ENCODE results near the gene FAM43B. TPM values are rescaled to one million over a fixed set of nuclear protein-coding genes. Genes with fewer than 3 reads are reported as not detected.

The FAM43B gene
- total RNA-seq, 2 donors from 2014 or later: 0.27 to 3.0 TPM

GRCh38 chr1:20600156-20600555 is 47.8 kb downstream of the FAM43B start:
- Histone ChIP-seq H3K9me3 (no peaks in the 10 kb centered on the region), H3K27ac (no peak overlapping the region), H3K36me3 (no peaks in the 10 kb centered on the region), H3K27me3 (replicated peaks; ENCODE audit: insufficient read depth) (no peaks in the 10 kb centered on the region), H3K4me3 (no peak overlapping the region), H3K4me1 (ENCODE audit: control insufficient read depth in 1 of 2, low read depth in 2 of 2) (no peaks in the 10 kb centered on the region)
- DNase-seq (ENCODE audit: low spot score) (no peak), ATAC-seq (ENCODE audit: insufficient number of reproducible peaks, low FRiP score, low read depth) (no peak)
- TF ChIP-seq CTCF (IDR thresholded peaks at IDR 0.05): no peak

- ATAC-seq (ENCODE audit: insufficient number of reproducible peaks, low FRiP score, low read depth) (no peak), DNase-seq (ENCODE audit: low spot score) (no peak)
- Histone ChIP-seq H3K4me1 (ENCODE audit: control insufficient read depth in 1 of 2, low read depth in 2 of 2) (no peaks in the 10 kb centered on the region), H3K4me3 (no peak overlapping the region), H3K27ac (no peak overlapping the region), H3K9me3 (no peaks in the 10 kb centered on the region), H3K27me3 (replicated peaks; ENCODE audit: insufficient read depth) (no peaks in the 10 kb centered on the region), H3K36me3 (no peaks in the 10 kb centered on the region)
- TF ChIP-seq CTCF (IDR thresholded peaks at IDR 0.05): no peak
Observed at GRCh38 chr1:20601129-20601825, 48.9 kb downstream of the FAM43B start.

DNA sequence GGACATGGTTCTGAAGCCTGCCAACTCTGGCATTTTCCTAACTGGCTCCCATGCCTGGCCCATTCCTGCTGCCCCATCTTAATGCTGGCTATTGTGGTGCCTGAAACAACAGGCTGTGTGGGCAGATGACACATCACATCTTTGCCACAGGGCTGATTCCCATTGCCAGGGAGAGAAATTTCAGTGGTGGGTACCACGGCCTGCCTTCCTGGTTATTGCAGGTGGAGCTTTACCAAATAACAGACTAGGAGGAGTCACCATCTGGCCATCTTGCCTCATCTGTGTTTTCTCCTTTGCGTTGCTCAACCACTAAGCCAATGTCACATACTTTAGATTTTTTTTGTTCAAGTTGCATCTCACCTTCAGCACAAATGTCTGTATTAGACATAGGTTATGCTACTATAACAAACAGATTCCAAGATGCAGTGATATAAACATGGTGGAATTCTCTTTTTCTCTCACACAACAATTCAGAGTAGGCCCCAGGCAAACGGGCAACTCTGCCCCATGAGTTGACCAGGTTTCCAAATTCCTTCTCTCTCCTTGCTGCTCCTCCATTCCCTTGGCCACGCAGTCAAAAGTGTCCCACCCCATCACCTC is 50.6 kb downstream of the FAM43B start:
- no peak for TF ChIP-seq CTCF (IDR thresholded peaks at IDR 0.05)
- Histone ChIP-seq H3K27ac (no peak overlapping the region), H3K36me3 (no peaks in the 10 kb centered on the region), H3K4me3 (no peak overlapping the region), H3K27me3 (replicated peaks; ENCODE audit: insufficient read depth) (no peaks in the 10 kb centered on the region), H3K9me3 (no peaks in the 10 kb centered on the region), H3K4me1 (ENCODE audit: control insufficient read depth in 1 of 2, low read depth in 2 of 2) (no peaks in the 10 kb centered on the region)
- ATAC-seq (ENCODE audit: insufficient number of reproducible peaks, low FRiP score, low read depth) (no peak), DNase-seq (ENCODE audit: low spot score) (no peak)

GRCh38 chr1:20603504-20604464 is 51.4 kb downstream of the FAM43B start:
- Histone ChIP-seq H3K27ac (no peak overlapping the region), H3K36me3 (no peaks in the 10 kb centered on the region), H3K27me3 (replicated peaks; ENCODE audit: insufficient read depth) (no peaks in the 10 kb centered on the region), H3K4me1 (ENCODE audit: control insufficient read depth in 1 of 2, low read depth in 2 of 2) (no peaks in the 10 kb centered on the region), H3K9me3 (no peaks in the 10 kb centered on the region), H3K4me3 (no peak overlapping the region)
- no peak for TF ChIP-seq CTCF (IDR thresholded peaks at IDR 0.05)
- no peak for ATAC-seq (ENCODE audit: insufficient number of reproducible peaks, low FRiP score, low read depth)
- DNase-seq (ENCODE audit: low spot score): no peak

Other genes with a start within 250 kb of the FAM43B start
- gene CAMK2N1, start 66.4 kb upstream of the FAM43B start, total RNA-seq: 10 to 100 TPM in 1 of 2 donors, 1 to 10 TPM in 1; 7.3 to 15.9 TPM
- gene MUL1, start 44.4 kb upstream of the FAM43B start, total RNA-seq: 10 to 100 TPM; 27.2 to 41.8 TPM
- gene CDA, start 36.5 kb downstream of the FAM43B start, total RNA-seq: 1 to 10 TPM in 1 of 2 donors, under 1 TPM in 1; 0.92 to 3.0 TPM
- 100 to 1,000 TPM in 1 of 2 donors, 10 to 100 TPM in 1; 88.4 to 140 TPM for gene PINK1, start 80.9 kb downstream of the FAM43B start, total RNA-seq
- gene DDOST, start 108.8 kb downstream of the FAM43B start, total RNA-seq: 100 to 1,000 TPM; 138 to 160 TPM
- 1 to 10 TPM in 1 of 2 donors, under 1 TPM in 1; 0.68 to 3.2 TPM for gene KIF17, start 165.4 kb downstream of the FAM43B start, total RNA-seq
- gene SH2D5, start 180.1 kb downstream of the FAM43B start, total RNA-seq: under 1 TPM in 1 of 2 donors, not detected in 1; 0.41 TPM
- gene HP1BP3, start 234.7 kb downstream of the FAM43B start, total RNA-seq: 100 to 1,000 TPM; 186 to 189 TPM